Measurements from ENCODE around the gene ABO.
"Not testable (repeated sequence)": the region's sequence is repeated elsewhere in the genome, so short reads cannot be mapped to it uniquely, and the experiment has no call there.

ABO gene

GRCh38 chr9:133263557-133263956 is 11.4 kb downstream of the ABO start:
- no peak for DNase-seq (ENCODE audit: low read depth in 2 of 2)

- no peak for DNase-seq (ENCODE audit: low read depth in 2 of 2)
Observed at GRCh38 chr9:133262226-133262625, 12.8 kb downstream of the ABO start.

- no peak for DNase-seq (ENCODE audit: low read depth in 2 of 2)
Observed at GRCh38 chr9:133261753-133262120, 13.3 kb downstream of the ABO start.

GRCh38 chr9:133261103-133261752 is 13.8 kb downstream of the ABO start:
- no peak for DNase-seq (ENCODE audit: low read depth in 2 of 2)

GRCh38 chr9:133260334-133261102 is 14.5 kb downstream of the ABO start:
- no peak for DNase-seq (ENCODE audit: low read depth in 2 of 2)

- no peak for DNase-seq (ENCODE audit: low read depth in 2 of 2)
Observed at GRCh38 chr9:133258061-133259015, 16.7 kb downstream of the ABO start.

- no peak for DNase-seq (ENCODE audit: low read depth in 2 of 2)
Observed at GRCh38 chr9:133257465-133257956, 17.5 kb downstream of the ABO start.

- DNase-seq (ENCODE audit: low read depth in 2 of 2): no peak
Observed at GRCh38 chr9:133256686-133257091, 18.3 kb downstream of the ABO start.

GRCh38 chr9:133256136-133256461 is 18.9 kb downstream of the ABO start:
- DNase-seq (ENCODE audit: low read depth in 2 of 2): no peak

GRCh38 chr9:133255371-133256135 is 19.4 kb downstream of the ABO start:
- no peak for DNase-seq (ENCODE audit: low read depth in 2 of 2)

GRCh38 chr9:133254471-133254870 is 20.5 kb downstream of the ABO start:
- no peak for DNase-seq (ENCODE audit: low read depth in 2 of 2)

- DNase-seq (ENCODE audit: low read depth in 2 of 2): no peak
Observed at GRCh38 chr9:133253268-133253667, 21.7 kb downstream of the ABO start.

- DNase-seq (ENCODE audit: low read depth in 2 of 2): no peak
Observed at GRCh38 chr9:133252301-133253020, 22.5 kb downstream of the ABO start.

GRCh38 chr9:133251773-133252172 is 23.2 kb downstream of the ABO start:
- DNase-seq (ENCODE audit: low read depth in 2 of 2): no peak

- DNase-seq (ENCODE audit: low read depth in 2 of 2): not testable (repeated sequence)
Observed at GRCh38 chr9:133251221-133251620, 23.8 kb downstream of the ABO start.

GRCh38 chr9:133250741-133251170 is 24.2 kb downstream of the ABO start:
- no peak for DNase-seq (ENCODE audit: low read depth in 2 of 2)

- DNase-seq (ENCODE audit: low read depth in 2 of 2): no peak
Observed at GRCh38 chr9:133249337-133249736, 25.7 kb downstream of the ABO start.

GRCh38 chr9:133248726-133249295 is 26.2 kb downstream of the ABO start:
- no peak for DNase-seq (ENCODE audit: low read depth in 2 of 2)

- DNase-seq (ENCODE audit: low read depth in 2 of 2): no peak
Observed at GRCh38 chr9:133247632-133248031, 27.4 kb downstream of the ABO start.

GRCh38 chr9:133246991-133247390 is 28.0 kb downstream of the ABO start:
- DNase-seq (ENCODE audit: low read depth in 2 of 2): no peak

All from stimulated activated CD4-positive, alpha-beta T cell treated with anti-CD3 and anti-CD28 coated beads, Interleukin-12 subunit alpha, Interleukin-12 subunit beta, amount 100 ng/mL, for 24 hours (primary cell).